K562 (cell line): ENCODE measurements around the gene ADCY6. TPM values are rescaled to one million over a fixed set of nuclear protein-coding genes. Genes with fewer than 3 reads are reported as not detected.

Source experiments
- RAD51 ChIP-seq: fragments of 450-650 bp; IDR thresholded peaks from 2 replicates; pipeline ENCODE4 v1.7.1; 2016; ENCODE audit warnings: low read depth, mild to moderate bottlenecking, borderline replicate concordance
- YBX1 ChIP-seq: fragments of 450-650 bp; IDR thresholded peaks from 2 replicates; pipeline ENCODE4 v1.7.1; 2016; ENCODE audit warnings: mild to moderate bottlenecking
- polyA plus RNA-seq, 8 experiments: library from polyadenylated mRNA; depleted of rRNA in 4 of 8; stranded (reverse) in 5 of 8; unstranded in 3 of 8; fragments of >200 nt; fragmentation: Nextera tagmentation in 2 of 8; fragmentation: Illumina TruSeq in 1 of 8; extraction: Ambion mirVana in 2 of 8; extraction: Trizol in 1 of 8; gene quantifications; 2 replicates each; pipeline versions ENCODE4 v1.2.1 to v1.2.3, GENCODE V29; 2011 to 2014; ENCODE audit warnings: inconsistent platforms in 1 of 8, missing spikeins in 1 of 8
- total RNA-seq, 7 experiments: library from RNA; depleted of rRNA in 6 of 7; stranded (reverse); fragments of >200 nt in 6 of 7; fragmentation: Illumina TruSeq in 2 of 7; extraction: Trizol in 2 of 7; gene quantifications; 2 replicates each; pipeline versions ENCODE4 v1.2.1 to v1.2.3, GENCODE V29; 2011 to 2021; ENCODE audit warnings: low replicate concordance in 1 of 7
- TF ChIP-seq, protein P1 (sequence below): fragments of 450-650 bp; IDR thresholded peaks from 2 replicates; pipeline ENCODE4 v1.6.1; 2018; ENCODE audit warnings: mild to moderate bottlenecking, low read depth; ENCODE audit not compliant: partially characterized antibody
- TF ChIP-seq, protein P2 (sequence below): fragments of 450-650 bp; IDR thresholded peaks from 2 replicates; pipeline ENCODE4 v1.6.1; 2016; ENCODE audit warnings: borderline replicate concordance
- TF ChIP-seq, protein P3 (sequence below): fragments of 250-450 bp; sonication (Bioruptor Pico); IDR thresholded peaks from 2 replicates; pipeline ENCODE4 v1.4.0; 2020; ENCODE audit warnings: mild to moderate bottlenecking

The ADCY6 gene
- total and polyA plus RNA-seq, 9 of the 15 experiments (the other 6 are each of a cell fraction or from before 2014, with no cell fraction given): 0.01 to 1.0 (median 0.53) TPM

DNA sequence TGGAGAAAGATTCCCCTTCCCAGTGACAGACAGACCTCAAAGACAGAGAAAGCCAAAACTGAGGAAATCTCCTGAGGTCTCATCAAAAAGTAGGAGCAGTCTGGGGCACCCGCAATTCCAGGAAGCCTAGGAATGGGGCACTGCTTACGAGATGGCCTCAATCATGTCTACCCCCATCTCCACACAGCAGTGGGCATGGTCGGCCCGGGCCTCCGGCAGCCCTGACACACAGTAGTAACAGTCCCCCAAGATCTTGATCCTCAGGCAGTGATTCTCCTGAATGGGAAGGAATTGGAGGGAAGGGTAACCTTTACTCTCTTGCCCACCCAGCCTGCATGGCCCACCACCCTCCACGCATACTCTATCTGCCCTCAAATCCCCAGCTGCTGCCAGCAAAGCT lies 11.9 kb downstream of the ADCY6 start (continued):
- TF ChIP-seq, protein P1, sequence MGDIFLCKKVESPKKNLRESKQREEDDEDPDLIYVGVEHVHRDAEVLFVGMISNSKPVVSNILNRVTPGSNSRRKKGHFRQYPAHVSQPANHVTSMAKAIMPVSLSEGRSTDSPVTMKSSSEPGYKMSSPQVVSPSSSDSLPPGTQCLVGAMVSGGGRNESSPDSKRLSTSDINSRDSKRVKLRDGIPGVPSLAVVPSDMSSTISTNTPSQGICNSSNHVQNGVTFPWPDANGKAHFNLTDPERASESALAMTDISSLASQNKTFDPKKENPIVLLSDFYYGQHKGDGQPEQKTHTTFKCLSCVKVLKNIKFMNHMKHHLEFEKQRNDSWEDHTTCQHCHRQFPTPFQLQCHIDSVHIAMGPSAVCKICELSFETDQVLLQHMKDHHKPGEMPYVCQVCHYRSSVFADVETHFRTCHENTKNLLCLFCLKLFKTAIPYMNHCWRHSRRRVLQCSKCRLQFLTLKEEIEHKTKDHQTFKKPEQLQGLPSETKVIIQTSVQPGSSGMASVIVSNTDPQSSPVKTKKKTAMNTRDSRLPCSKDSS: no peak
- TF ChIP-seq, protein P2, sequence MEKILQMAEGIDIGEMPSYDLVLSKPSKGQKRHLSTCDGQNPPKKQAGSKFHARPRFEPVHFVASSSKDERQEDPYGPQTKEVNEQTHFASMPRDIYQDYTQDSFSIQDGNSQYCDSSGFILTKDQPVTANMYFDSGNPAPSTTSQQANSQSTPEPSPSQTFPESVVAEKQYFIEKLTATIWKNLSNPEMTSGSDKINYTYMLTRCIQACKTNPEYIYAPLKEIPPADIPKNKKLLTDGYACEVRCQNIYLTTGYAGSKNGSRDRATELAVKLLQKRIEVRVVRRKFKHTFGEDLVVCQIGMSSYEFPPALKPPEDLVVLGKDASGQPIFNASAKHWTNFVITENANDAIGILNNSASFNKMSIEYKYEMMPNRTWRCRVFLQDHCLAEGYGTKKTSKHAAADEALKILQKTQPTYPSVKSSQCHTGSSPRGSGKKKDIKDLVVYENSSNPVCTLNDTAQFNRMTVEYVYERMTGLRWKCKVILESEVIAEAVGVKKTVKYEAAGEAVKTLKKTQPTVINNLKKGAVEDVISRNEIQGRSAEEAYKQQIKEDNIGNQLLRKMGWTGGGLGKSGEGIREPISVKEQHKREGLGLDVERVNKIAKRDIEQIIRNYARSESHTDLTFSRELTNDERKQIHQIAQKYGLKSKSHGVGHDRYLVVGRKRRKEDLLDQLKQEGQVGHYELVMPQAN: no peak
- TF ChIP-seq RAD51 (no peak), YBX1 (no peak)
- TF ChIP-seq, protein P3, sequence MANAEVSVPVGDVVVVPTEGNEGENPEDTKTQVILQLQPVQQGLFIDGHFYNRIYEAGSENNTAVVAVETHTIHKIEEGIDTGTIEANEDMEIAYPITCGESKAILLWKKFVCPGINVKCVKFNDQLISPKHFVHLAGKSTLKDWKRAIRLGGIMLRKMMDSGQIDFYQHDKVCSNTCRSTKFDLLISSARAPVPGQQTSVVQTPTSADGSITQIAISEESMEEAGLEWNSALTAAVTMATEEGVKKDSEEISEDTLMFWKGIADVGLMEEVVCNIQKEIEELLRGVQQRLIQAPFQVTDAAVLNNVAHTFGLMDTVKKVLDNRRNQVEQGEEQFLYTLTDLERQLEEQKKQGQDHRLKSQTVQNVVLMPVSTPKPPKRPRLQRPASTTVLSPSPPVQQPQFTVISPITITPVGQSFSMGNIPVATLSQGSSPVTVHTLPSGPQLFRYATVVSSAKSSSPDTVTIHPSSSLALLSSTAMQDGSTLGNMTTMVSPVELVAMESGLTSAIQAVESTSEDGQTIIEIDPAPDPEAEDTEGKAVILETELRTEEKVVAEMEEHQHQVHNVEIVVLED (CRISPR knock-in tag): no peak
- TF ChIP-seq, all 486 proteins: peak for 0
